K562 (cell line): ENCODE results near the gene PPP1R12B. TPM values are rescaled to one million over a fixed set of nuclear protein-coding genes. Genes with fewer than 3 reads are reported as not detected.

Experiments used
- ATAC-seq: fragments of 200-7000 bp; cut with Tn5 transposase; 3 replicates; pipeline ENCODE4 v1.9.1; 2020; ENCODE audit warnings: moderate library complexity
- BruUV-seq: library from RNA; stranded (reverse); fragments of 400-500 nt; replicated peaks from 2 replicates; lab custom pipeline; 2021; lab: Mats Ljungman, UMichigan
- CTCF ChIA-PET: fragments of 300-600 bp; formaldehyde crosslinking; extraction: SDS; loops from one replicate; lab custom pipeline; 2021; ENCODE audit warnings: low intra/inter-chr PET ratio; lab: Yijun Ruan, JAX
- POLR2A ChIA-PET: fragments of 300-600, 350-650 bp; sonication (Branson Sonifier 250); formaldehyde crosslinking; extraction: SDS; loops from one replicate; lab custom pipeline; 2021; ENCODE audit warnings: antibody characterized with exemption, inconsistent platforms; lab: Yijun Ruan, JAX
- DNase-seq, 4 experiments: peaks; one replicate each; pipeline versions ENCODE4 v3.0.0 to v3.0.0-alpha.2; 2011 to 2018; ENCODE audit warnings: low spot score in 3 of 4, mixed read lengths in 3 of 4; ENCODE audit errors: extremely low read depth in 1 of 4
- FAIRE-seq: peaks from 2 replicates; lab custom pipeline; 2011; peaks lifted over from hg19 to GRCh38; lab: Jason Lieb, UNC
- H2AFZ ChIP-seq: 2 replicates; pipeline ENCODE4 v1.6.0; 2011; ENCODE audit warnings: low read depth, low read length, control low read depth, inconsistent platforms
- H3K27ac ChIP-seq: fragments of 200-600 bp; 3 replicates; pipeline ENCODE4 v1.8.0; 2011; ENCODE audit warnings: low read depth, mild to moderate bottlenecking, control low read depth, inconsistent platforms, low read length, moderate library complexity, mixed read lengths; ENCODE audit errors: extremely low read depth
- H3K27me3 ChIP-seq, 2 experiments: fragments of 300-600 bp in 1 of 2; 2 replicates in 1 of 2; 3 replicates in 1 of 2; pipeline versions ENCODE4 v1.6.0 to v1.8.0; 2011; ENCODE audit warnings: inconsistent platforms in 2 of 2, low read length in 2 of 2, mild to moderate bottlenecking in 1 of 2, mixed read lengths in 1 of 2, moderate library complexity in 1 of 2; ENCODE audit not compliant: control insufficient read depth in 2 of 2, insufficient read depth in 2 of 2
- H3K36me3 ChIP-seq: fragments of 300-600 bp; 3 replicates; pipeline ENCODE4 v1.8.0; 2011; ENCODE audit warnings: mild to moderate bottlenecking, low read length, inconsistent platforms; ENCODE audit not compliant: control insufficient read depth, insufficient read depth
- H3K4me1 ChIP-seq, 2 experiments: fragments of 200-600 bp in 1 of 2; replicated peaks in 1 of 2; 2 replicates in 1 of 2; 3 replicates in 1 of 2; pipeline versions ENCODE4 v1.5.1 to v1.8.0; 2011; ENCODE audit warnings: inconsistent platforms in 2 of 2, low read length in 2 of 2, mild to moderate bottlenecking in 1 of 2, mixed read lengths in 1 of 2, moderate library complexity in 1 of 2; ENCODE audit not compliant: control insufficient read depth in 2 of 2, insufficient read depth in 2 of 2
- H3K4me2 ChIP-seq: 2 replicates; pipeline ENCODE4 v1.6.1; 2011; ENCODE audit warnings: low read length, control low read depth, inconsistent platforms, mixed read lengths; ENCODE audit not compliant: insufficient read depth
- H3K4me3 ChIP-seq: fragments of 200-600 bp; sonication (generic), shearing (Covaris generic); 2 replicates; pipeline ENCODE4 v1.5.1; 2016; ENCODE audit warnings: control low read depth, inconsistent platforms
- H3K79me2 ChIP-seq: fragments of 200-600 bp; 3 replicates; pipeline ENCODE4 v1.8.0; 2011; ENCODE audit warnings: low read length, inconsistent platforms; ENCODE audit not compliant: control insufficient read depth, insufficient read depth
- H3K9ac ChIP-seq, 2 experiments: 2 replicates each; pipeline versions ENCODE4 v1.6.0 to v1.6.1; 2011; ENCODE audit warnings: low read depth in 2 of 2, low read length in 2 of 2, control low read depth in 1 of 2, inconsistent platforms in 1 of 2, mild to moderate bottlenecking in 1 of 2, mixed read lengths in 1 of 2; ENCODE audit not compliant: insufficient read depth in 1 of 2
- H3K9me1 ChIP-seq: one replicate; pipeline ENCODE4 v1.6.0; 2011; ENCODE audit warnings: inconsistent platforms, mild to moderate bottlenecking, low read length, moderate library complexity; ENCODE audit not compliant: control insufficient read depth, insufficient read depth
- H3K9me3 ChIP-seq: replicated peaks from 2 replicates; pipeline ENCODE4 v1.5.1; 2011; ENCODE audit warnings: low read depth, low read length, inconsistent platforms; ENCODE audit not compliant: control insufficient read depth, insufficient read depth
- H4K20me1 ChIP-seq: replicated peaks from 2 replicates; pipeline ENCODE4 v1.6.1; 2011; ENCODE audit warnings: low read length, inconsistent platforms, mixed read lengths; ENCODE audit not compliant: control insufficient read depth, insufficient read depth
- BRD9 ChIP-seq: fragments of 450-650 bp; IDR thresholded peaks from 2 replicates; pipeline ENCODE4 v1.6.1; 2018; ENCODE audit warnings: low read depth; ENCODE audit not compliant: partially characterized antibody
- CREM ChIP-seq: IDR thresholded peaks from 2 replicates; pipeline ENCODE4 v1.6.1; 2014; ENCODE audit warnings: antibody characterized with exemption, low read depth
- E2F3 ChIP-seq: fragments of 250-450 bp; sonication (Bioruptor Pico); IDR thresholded peaks from 2 replicates; pipeline ENCODE4 v1.4.0; 2020; ENCODE audit warnings: mild to moderate bottlenecking
- HLTF ChIP-seq: fragments of 450-650 bp; IDR thresholded peaks from 2 replicates; pipeline ENCODE4 v1.6.1; 2016
- NFRKB ChIP-seq: fragments of 450-650 bp; IDR thresholded peaks from 2 replicates; pipeline ENCODE4 v1.6.1; 2016; ENCODE audit warnings: low read depth
- PHB ChIP-seq: fragments of 250-450 bp; sonication (Bioruptor Pico); IDR thresholded peaks from 2 replicates; pipeline ENCODE4 v1.5.0; 2021
- PHF21A ChIP-seq: fragments of 450-650 bp; IDR thresholded peaks from 2 replicates; pipeline ENCODE4 v1.6.1; 2017; ENCODE audit warnings: low read depth, borderline replicate concordance
- SMAD4 ChIP-seq: fragments of 250-450 bp; sonication (Bioruptor Pico); conservative IDR thresholded peaks from 2 replicates; pipeline ENCODE4 v1.8.0; 2021; ENCODE audit warnings: inconsistent platforms, mild to moderate bottlenecking, moderate library complexity
- ZFPM2 ChIP-seq: fragments of 250-450 bp; sonication (Bioruptor Pico); IDR thresholded peaks from 2 replicates; pipeline ENCODE4 v1.5.1; 2022; ENCODE audit warnings: mild to moderate bottlenecking
- ZNF408 ChIP-seq: fragments of 250-450 bp; sonication (Bioruptor Pico); IDR thresholded peaks from 2 replicates; pipeline ENCODE4 v1.4.0; 2020; ENCODE audit warnings: low read depth, mild to moderate bottlenecking, moderate library complexity
- ZNF436 ChIP-seq: fragments of 250-450, 450-650 bp; sonication (Bioruptor Pico); formaldehyde crosslinking; IDR thresholded peaks from 2 replicates; pipeline ENCODE4 v1.7.0; 2020; ENCODE audit warnings: mild to moderate bottlenecking
- ZNF507 ChIP-seq: conservative IDR thresholded peaks from 2 replicates; pipeline ENCODE4 v1.6.1; 2017; ENCODE audit warnings: missing genetic modification characterization, missing compliant biosample characterization
- WGBS: fragments of 100-300 bp; shearing (Covaris generic); methylation state at CpG from one replicate; pipeline ENCODE4 v1.1.6; 2016; ENCODE audit warnings: low coverage, mixed read lengths; ENCODE audit not compliant: insufficient coverage; ENCODE audit errors: missing lambda C conversion rate; 5-methylcytosine and 5-hydroxymethylcytosine counted together
- in situ Hi-C: fragments of 300-500 bp; cut with MboI; formaldehyde crosslinking; loops from 4 replicates; pipeline ENCODE4 v1.15.0; 2018; ENCODE audit warnings: inconsistent platforms, mixed read lengths
- intact Hi-C: fragments of 100-400 bp; cut with micrococcal nuclease; formaldehyde crosslinking; loops from 2 replicates; pipeline ENCODE4 v1.14.2; 2022
- polyA plus RNA-seq, 8 experiments: library from polyadenylated mRNA; depleted of rRNA in 4 of 8; stranded (reverse) in 5 of 8; unstranded in 3 of 8; fragments of >200 nt; fragmentation: Nextera tagmentation in 2 of 8; fragmentation: Illumina TruSeq in 1 of 8; extraction: Ambion mirVana in 2 of 8; extraction: Trizol in 1 of 8; gene quantifications; 2 replicates each; pipeline versions ENCODE4 v1.2.1 to v1.2.3, GENCODE V29; 2011 to 2014; ENCODE audit warnings: inconsistent platforms in 1 of 8, missing spikeins in 1 of 8
- total RNA-seq, 7 experiments: library from RNA; depleted of rRNA in 6 of 7; stranded (reverse); fragments of >200 nt in 6 of 7; fragmentation: Illumina TruSeq in 2 of 7; extraction: Trizol in 2 of 7; gene quantifications; 2 replicates each; pipeline versions ENCODE4 v1.2.1 to v1.2.3, GENCODE V29; 2011 to 2021; ENCODE audit warnings: low replicate concordance in 1 of 7
- TF ChIP-seq, protein P1 (sequence below): fragments of 450-650 bp; IDR thresholded peaks from 2 replicates; pipeline ENCODE4 v1.6.1; 2016
- TF ChIP-seq, protein P2 (sequence below): fragments of 250-450 bp; sonication (Bioruptor Pico); IDR thresholded peaks from 2 replicates; pipeline ENCODE4 v1.8.0; 2022; ENCODE audit warnings: moderate library complexity, mild to moderate bottlenecking, inconsistent platforms
- TF ChIP-seq, protein P3 (sequence below): fragments of 450-650 bp; IDR thresholded peaks from 2 replicates; pipeline ENCODE4 v1.6.1; 2016; ENCODE audit warnings: borderline replicate concordance
- TF ChIP-seq, protein P4 (sequence below), 2 experiments: IDR thresholded peaks in 1 of 2; conservative IDR thresholded peaks in 1 of 2; 2 replicates each; pipeline ENCODE4 v1.6.1; 2016; ENCODE audit warnings: low read depth in 2 of 2, mild to moderate bottlenecking in 1 of 2, missing compliant biosample characterization in 1 of 2, missing genetic modification characterization in 1 of 2, moderate library complexity in 1 of 2

PPP1R12B gene
- total and polyA plus RNA-seq, 9 of the 15 experiments (the other 6 are each of a cell fraction or from before 2014, with no cell fraction given): 0.73 to 16.9 (median 13.6) TPM

DNA sequence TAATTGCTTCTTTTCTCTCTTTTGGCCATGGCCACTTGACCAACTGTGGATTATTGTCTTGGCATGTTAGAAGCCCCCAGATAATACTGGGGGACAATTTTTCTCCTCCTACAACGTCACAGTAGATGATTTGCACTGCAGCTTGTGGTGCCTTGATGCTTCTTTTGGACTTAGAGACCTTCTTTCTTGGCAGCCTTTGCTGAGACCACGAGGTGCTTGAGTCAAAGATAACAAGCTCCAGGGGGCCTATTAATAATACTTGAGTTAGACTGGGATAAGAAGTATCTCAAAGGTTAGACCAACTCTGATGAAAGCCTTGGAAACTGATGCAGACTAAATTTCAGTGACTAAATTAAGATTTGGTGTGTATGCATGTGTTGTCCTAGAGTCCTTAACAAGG is 3.2 kb downstream of the PPP1R12B start:
- Histone ChIP-seq H3K4me3 (no peak overlapping the region), H3K4me1 (peaks cover 5 to 18% of the 10 kb centered on the region in 2 experiments), H3K9ac (no peak overlapping the region), H3K9me1 (no peaks in the 10 kb centered on the region), H3K27me3 (no peaks in the 10 kb centered on the region), H3K9me3 (no peaks in the 10 kb centered on the region), H3K4me2 (no peak overlapping the region), H3K36me3 (no peaks in the 10 kb centered on the region), H3K79me2 (peaks cover 60% of the 10 kb centered on the region), H2AFZ (no peak overlapping the region), H4K20me1 (peaks cover 8% of the 10 kb centered on the region; the same call in 1 of the 2 replicates), H3K27ac (no peak overlapping the region)
- BruUV-seq: no TSS peak
- WGBS: 16% methylated on average over 2 of the region's 2 CpGs
- ChIA-PET POLR2A (interaction anchor here (0.8 to 1.6 kb wide), 2 partner anchors 10 kb away, joined by 5 read pairs; partner anchors contain the start of gene UBE2T), CTCF (no interaction called here)
- in situ Hi-C loops: no loop called here
- DNase-seq: peak in 1 of 4 experiments; percentile 31
- no peak for FAIRE-seq
- intact Hi-C loops: no loop called here
- no peak for ATAC-seq
- TF ChIP-seq, protein P1, sequence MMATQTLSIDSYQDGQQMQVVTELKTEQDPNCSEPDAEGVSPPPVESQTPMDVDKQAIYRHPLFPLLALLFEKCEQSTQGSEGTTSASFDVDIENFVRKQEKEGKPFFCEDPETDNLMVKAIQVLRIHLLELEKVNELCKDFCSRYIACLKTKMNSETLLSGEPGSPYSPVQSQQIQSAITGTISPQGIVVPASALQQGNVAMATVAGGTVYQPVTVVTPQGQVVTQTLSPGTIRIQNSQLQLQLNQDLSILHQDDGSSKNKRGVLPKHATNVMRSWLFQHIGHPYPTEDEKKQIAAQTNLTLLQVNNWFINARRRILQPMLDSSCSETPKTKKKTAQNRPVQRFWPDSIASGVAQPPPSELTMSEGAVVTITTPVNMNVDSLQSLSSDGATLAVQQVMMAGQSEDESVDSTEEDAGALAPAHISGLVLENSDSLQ: no peak
- TF ChIP-seq ZFPM2 (CRISPR knock-in tag) (no peak), SMAD4 (no peak), HLTF (no peak), BRD9 (no peak), PHF21A (no peak), PHB (no peak), E2F3 (CRISPR knock-in tag) (no peak), ZNF507 (tag) (no peak), CREM (no peak), ZNF436 (CRISPR knock-in tag) (no peak), ZNF408 (no peak), NFRKB (no peak)
- TF ChIP-seq, protein P2, sequence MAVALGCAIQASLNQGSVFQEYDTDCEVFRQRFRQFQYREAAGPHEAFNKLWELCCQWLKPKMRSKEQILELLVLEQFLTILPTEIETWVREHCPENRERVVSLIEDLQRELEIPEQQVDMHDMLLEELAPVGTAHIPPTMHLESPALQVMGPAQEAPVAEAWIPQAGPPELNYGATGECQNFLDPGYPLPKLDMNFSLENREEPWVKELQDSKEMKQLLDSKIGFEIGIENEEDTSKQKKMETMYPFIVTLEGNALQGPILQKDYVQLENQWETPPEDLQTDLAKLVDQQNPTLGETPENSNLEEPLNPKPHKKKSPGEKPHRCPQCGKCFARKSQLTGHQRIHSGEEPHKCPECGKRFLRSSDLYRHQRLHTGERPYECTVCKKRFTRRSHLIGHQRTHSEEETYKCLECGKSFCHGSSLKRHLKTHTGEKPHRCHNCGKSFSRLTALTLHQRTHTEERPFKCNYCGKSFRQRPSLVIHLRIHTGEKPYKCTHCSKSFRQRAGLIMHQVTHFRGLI (CRISPR knock-in tag): no peak
- TF ChIP-seq, protein P3, sequence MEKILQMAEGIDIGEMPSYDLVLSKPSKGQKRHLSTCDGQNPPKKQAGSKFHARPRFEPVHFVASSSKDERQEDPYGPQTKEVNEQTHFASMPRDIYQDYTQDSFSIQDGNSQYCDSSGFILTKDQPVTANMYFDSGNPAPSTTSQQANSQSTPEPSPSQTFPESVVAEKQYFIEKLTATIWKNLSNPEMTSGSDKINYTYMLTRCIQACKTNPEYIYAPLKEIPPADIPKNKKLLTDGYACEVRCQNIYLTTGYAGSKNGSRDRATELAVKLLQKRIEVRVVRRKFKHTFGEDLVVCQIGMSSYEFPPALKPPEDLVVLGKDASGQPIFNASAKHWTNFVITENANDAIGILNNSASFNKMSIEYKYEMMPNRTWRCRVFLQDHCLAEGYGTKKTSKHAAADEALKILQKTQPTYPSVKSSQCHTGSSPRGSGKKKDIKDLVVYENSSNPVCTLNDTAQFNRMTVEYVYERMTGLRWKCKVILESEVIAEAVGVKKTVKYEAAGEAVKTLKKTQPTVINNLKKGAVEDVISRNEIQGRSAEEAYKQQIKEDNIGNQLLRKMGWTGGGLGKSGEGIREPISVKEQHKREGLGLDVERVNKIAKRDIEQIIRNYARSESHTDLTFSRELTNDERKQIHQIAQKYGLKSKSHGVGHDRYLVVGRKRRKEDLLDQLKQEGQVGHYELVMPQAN: no peak
- TF ChIP-seq, protein P4, sequence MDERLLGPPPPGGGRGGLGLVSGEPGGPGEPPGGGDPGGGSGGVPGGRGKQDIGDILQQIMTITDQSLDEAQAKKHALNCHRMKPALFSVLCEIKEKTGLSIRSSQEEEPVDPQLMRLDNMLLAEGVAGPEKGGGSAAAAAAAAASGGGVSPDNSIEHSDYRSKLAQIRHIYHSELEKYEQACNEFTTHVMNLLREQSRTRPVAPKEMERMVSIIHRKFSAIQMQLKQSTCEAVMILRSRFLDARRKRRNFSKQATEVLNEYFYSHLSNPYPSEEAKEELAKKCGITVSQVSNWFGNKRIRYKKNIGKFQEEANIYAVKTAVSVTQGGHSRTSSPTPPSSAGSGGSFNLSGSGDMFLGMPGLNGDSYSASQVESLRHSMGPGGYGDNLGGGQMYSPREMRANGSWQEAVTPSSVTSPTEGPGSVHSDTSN (CRISPR knock-in tag; IDR thresholded peaks at IDR 0.05; ENCODE audit: low read depth): no peak
- TF ChIP-seq, protein P4 (tag; conservative IDR thresholded peaks at IDR 0.05; ENCODE audit: low read depth): no peak
